ENCODE data around the gene KLK11.

Gene KLK11

DNA sequence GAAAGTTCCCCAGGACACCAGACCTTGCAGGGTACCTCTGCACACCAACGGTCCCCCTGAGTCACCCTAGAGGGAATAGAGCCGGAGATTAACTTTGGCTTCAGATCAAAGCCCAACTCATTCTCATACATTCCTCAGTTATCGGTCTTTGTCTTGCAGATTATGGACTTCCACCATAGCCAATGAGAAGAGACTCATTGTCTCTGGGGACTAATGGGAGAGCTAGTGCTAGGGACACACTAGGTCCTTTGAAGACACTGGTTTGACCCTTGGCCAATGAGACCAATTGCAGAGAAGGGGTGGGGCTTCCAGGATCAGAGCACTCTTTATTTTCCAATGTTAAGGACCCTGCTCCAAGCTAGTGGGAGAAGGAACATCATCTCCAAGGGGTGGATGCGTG lies 48.8 kb downstream of the KLK11 start:
- CTCF ChIA-PET = no interaction called here
- no peak for TF ChIP-seq CTCF (IDR thresholded peaks at IDR 0.05; ENCODE audit: insufficient read depth, low read length, missing control alignments)
- no peak overlapping the region for H3K4me3 ChIP-seq (ENCODE audit: low read depth, low read length)
- DNase-seq (ENCODE audit: low read depth, low spot score) = no peak
- POLR2A ChIA-PET = no interaction called here

GRCh38 chr19:50975766-50976165 lies 50.6 kb downstream of the KLK11 start:
- no peak for TF ChIP-seq CTCF (IDR thresholded peaks at IDR 0.05; ENCODE audit: insufficient read depth, low read length, missing control alignments)
- H3K4me3 ChIP-seq (ENCODE audit: low read depth, low read length) = no peak overlapping the region
- no peak for DNase-seq (ENCODE audit: low read depth, low spot score)
- ChIA-PET POLR2A (no interaction called here), CTCF (no interaction called here)

GRCh38 chr19:50974702-50975556 lies 51.5 kb downstream of the KLK11 start:
- TF ChIP-seq CTCF (IDR thresholded peaks at IDR 0.05; ENCODE audit: insufficient read depth, low read length, missing control alignments) = no peak
- H3K4me3 ChIP-seq (ENCODE audit: low read depth, low read length) = no peak overlapping the region
- CTCF ChIA-PET = no interaction called here
- POLR2A ChIA-PET = no interaction called here
- no peak for DNase-seq (ENCODE audit: low read depth, low spot score)

GRCh38 chr19:50972795-50973376 lies 53.5 kb downstream of the KLK11 start:
- no peak for DNase-seq (ENCODE audit: low read depth, low spot score)
- H3K4me3 ChIP-seq (ENCODE audit: low read depth, low read length) = no peak overlapping the region
- ChIA-PET CTCF (no interaction called here), POLR2A (no interaction called here)
- no peak for TF ChIP-seq CTCF (IDR thresholded peaks at IDR 0.05; ENCODE audit: insufficient read depth, low read length, missing control alignments)
